GM18873 (cell line): ENCODE results near the gene DCHS1.

Experiments
- ATAC-seq: cut with Tn5 transposase; IDR thresholded peaks from one replicate; pipeline ENCODE4 v1.9.1; 2021; ENCODE audit warnings: mild to moderate bottlenecking, moderate library complexity, moderate number of reproducible peaks; ENCODE audit not compliant: unreplicated experiment, low FRiP score

DCHS1 gene

DNA sequence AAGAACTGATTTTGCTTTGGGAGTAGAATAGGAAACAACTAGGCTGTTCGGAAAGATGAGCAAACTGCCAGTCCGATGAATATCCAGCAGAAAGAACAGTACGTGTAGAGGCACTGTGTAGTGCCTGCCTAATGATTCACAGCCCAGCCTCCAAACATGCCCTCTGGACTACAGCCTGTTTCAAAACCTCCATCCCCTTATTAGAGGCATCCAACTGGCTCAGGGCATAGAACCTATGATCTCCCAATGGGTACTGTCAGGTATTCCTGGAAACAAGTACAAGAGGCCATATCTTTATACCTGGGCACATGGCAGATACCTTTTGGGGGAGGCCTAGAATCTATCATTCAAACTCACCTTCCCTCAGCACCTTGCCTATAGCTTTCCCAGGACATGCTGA, 57.1 kb downstream of the DCHS1 start:
- ATAC-seq = no peak

DNA sequence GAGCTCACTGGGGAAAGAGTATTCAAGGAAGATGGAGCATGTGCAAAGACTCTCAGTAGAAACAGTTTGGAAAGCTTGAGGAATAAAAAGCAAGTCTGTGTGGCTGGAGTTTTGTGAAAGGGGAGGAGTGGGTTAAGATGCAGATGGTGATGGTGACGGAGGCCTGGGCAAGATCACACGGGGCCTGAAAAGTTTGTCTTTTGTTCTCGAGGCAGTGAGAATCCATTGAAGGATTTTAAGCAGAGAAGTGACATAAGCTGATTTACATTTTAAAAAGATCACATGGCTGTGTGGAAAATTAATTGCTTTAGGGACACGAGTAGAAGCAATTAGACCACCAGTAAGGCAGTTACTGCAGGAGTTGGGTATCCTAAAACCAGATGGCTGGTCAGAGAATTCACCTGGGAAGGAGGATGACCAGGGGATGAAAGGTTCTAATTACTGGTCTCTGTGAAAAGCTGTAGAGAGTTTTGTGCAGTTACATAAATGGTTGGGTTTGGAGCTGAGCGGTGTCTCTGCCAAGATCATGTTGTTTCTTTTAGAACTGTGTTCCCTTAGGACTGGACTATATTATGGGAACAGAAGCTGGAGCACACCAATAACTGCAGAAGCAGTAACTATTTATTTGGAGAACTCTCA, 59.3 kb downstream of the DCHS1 start:
- no peak for ATAC-seq

DNA sequence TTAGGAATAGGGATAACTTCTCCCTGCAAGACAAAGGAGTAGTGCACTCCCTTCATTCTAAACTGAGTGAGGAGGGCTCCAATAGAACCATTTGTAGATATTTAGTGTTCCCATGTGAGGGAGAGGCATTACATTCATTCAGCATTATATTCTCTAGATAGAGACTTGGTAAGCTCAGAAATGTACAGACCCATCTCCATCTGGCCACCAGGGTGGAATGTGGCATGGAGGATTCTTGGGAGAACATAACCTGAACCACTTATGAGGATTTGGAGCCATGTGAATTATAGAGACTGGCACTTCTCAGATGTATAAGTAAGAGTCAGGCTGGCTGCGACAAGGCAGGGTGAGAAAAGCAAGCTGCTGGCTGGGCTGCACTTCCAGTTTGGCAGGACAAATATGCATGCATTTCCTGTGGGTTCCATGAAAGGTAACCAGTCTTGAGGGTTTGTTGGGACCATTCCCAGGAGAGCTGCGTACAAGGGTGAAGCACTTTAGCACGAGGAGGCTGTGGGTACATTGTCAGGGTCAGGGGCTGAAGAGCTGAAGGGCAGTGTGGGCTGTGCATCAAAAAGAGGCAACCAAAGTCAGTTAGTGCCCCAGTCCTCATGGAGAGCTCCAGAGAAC, 61.4 kb downstream of the DCHS1 start:
- no peak for ATAC-seq

DNA sequence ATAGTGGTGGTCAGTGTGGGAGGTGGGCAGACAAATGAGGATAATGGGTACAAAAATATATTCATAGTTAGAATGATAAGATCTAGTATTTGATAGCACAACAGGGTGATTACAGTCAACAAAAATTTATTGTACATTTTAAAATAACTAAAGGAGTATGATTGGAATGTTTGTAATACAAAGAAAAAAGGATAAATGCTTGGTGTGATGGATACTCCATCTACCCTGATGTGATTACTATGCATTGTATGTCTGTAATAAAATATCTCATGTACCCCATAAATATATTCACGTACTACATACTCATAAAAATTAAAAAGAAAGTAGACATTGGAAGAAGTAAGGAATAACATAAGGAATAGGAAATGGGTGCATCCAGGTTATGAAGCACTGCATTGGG, 67.6 kb downstream of the DCHS1 start:
- ATAC-seq = no peak

DNA sequence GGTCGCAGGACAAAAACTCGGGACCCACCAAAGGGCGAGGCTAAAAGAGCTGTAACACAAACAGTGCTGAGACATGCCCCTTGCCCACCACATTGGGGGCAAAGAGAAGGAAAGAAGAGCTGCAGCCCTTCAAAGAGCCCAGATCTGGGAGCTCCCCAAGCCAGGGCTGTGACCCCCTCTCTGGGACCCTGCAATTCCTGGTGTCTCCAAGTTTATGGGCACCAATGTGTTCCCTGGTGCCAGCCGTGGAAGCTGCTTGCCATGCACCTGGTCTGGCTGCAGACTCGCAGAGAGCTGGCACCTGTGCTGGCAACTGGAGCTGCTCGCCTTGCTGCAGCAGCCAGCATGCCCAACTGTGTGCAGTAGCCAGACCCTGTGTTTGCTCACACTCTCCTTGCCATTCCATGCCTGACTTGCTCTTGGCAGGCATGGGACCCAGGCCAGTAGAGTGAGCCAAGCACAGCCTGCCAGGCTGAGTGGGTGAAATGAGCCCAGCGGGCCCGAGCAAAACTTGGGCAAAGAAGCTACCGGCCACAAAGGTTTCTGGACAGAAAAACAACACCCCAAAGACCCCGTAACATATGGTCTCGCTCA, 68.2 kb downstream of the DCHS1 start:
- ATAC-seq = no peak

DNA sequence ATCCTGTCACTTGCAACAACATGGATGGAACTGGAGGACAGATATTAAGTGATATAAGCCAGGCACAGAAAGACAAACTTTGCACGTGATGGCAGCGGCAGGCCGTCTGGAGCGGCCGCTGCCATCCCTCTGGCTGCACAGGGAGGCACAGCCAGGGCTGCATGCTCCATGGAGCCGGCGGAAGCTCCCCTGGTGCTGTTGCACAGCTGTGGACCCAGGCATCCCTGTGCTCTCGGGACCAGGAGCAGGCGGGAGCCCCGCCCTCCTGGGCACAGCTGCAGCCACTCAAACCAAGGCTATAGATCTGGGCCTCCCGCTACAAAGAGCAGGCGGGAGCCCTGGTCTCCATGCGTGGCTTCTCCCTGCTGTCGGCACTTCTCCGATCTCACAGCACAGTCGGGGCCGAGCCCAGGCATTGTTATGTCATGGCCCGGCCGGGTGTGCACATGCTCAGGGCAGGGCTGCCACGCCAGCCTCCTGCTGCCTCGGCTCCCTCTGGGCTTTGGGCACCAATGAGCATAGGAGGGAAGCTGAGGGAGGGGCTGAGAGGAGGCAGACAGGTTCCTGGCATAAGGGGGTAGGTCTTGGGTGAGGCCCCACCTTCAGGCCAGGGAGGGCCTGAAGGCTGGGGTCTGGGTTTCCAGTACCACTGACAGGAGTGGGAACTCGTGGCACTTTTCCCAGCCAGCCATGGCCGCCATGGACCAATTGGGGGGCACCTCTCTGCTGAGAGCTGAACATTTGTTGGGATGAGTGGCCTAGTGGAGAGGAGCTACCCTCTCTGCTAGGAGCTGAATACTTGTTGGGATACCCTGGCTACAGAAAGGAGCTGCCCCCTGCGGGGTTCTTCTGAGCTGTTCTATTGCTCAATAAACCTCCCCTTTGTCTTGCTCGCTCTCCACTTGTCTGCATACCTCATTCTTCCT, 68.9 kb downstream of the DCHS1 start:
- ATAC-seq = no peak

DNA sequence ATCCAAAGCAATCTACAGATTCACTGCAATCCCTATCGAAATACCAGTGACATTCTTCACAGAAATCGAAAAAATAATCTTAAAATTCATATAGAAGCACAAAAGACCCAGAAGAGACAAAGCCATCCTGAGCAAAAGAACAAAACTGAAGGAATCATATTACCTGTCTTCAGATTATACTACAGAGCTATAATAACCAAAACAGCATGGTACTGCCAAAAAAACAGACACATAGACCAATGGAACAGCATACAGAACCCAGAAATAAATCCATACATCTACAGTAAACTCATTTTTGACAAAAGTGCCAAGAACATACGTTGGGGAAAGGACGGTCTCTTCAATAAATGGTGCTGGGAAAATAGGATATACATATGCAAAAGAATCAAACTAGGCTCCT, 71.1 kb downstream of the DCHS1 start:
- ATAC-seq = no peak

DNA sequence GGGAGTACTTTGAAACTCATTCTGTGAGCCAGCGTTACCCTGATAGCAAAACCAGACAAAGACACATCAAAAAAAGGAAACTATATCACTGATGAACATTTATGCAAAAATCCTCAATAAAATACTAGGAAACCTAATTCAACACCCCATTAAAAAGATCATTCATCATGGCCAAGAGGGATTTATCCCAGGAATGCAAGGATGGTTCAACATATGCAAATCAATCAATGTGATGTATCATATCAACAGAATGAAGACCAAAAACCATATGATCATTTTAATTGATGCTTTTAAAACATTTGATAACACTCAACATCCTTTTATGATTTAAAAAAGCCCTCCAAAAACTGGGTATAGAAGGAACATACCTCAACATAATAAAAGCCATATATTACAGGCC, 72.0 kb downstream of the DCHS1 start:
- ATAC-seq = no peak

DNA sequence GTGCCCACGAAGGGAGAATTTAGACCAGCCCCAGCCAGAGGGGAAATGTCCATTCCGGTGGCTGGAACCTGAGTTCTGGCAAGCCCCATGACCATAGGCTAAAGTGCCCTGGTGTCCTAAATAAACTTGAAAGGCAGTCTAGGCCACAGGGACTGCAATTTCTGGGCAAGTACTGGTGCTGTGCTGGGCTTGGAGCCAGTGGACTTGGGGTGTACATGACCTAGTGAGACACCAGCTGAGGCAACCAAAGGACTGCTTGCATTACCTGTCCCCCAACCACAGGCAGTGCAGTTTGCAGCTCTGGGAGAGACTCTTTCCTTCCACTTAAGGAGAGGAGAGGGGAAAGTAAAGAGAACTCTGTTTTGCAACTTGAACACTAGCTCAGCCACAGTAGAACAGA, 75.9 kb downstream of the DCHS1 start:
- no peak for ATAC-seq

DNA sequence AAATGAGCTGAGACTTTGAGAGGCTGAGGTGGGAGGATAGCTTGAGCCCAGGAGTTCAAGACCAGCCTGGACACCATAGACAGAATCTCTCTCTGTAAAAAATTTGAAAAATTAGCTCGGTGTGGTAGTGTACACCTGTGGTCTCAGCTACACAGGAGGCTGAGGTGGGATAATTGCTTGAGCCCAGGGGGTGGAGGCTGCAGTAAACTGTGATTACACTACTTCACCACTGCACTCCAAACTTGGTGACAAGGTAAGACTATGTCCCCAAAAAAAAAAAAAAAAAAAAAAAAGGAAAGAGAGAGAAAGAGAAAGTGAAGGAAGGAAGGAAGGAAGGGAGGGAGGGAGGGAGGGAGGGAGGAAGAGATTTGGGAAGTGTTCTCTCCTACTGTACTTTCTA, 77.5 kb downstream of the DCHS1 start:
- no peak for ATAC-seq

DNA sequence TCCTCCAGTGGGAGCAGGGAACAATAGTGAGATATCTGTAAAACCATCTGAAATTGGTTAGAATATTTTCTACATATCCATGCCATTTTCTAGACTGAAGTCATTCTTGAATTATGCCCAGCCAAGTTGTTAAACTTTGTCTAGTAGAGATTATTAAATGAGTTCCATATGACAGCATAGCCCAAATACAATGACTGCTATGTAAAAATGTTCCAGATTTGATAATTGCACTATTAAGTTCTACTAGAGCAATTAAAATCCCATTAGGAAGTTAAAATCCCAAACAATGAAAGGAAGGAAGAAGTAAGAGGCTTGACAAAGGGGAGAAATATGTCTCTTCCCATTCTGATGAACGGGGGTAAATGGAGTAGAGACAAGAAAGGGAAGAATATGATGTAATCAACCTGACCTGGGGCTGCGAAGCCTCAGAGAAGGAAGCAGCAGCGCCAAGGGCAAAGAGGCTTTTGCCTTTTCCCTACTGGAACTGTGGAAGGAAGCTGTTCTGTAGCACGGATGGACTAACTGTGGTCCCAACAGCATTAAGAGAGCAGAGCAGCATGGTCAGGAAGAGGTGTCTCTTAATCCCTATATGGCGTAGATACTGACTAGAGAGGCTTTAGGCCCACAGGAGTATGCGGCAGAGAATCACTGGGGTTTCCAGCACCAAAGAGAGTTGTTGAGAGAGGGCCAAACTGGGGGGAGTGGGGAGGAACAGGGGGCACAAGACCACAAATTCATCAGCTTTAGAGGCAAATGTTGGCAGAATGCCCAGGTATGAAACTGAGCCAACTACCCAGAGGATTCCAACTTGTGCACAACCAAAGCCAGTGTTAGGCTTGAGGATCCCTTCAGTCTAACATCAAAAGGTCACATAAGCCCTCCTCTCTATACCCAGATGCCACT, 78.9 kb downstream of the DCHS1 start:
- no peak for ATAC-seq

DNA sequence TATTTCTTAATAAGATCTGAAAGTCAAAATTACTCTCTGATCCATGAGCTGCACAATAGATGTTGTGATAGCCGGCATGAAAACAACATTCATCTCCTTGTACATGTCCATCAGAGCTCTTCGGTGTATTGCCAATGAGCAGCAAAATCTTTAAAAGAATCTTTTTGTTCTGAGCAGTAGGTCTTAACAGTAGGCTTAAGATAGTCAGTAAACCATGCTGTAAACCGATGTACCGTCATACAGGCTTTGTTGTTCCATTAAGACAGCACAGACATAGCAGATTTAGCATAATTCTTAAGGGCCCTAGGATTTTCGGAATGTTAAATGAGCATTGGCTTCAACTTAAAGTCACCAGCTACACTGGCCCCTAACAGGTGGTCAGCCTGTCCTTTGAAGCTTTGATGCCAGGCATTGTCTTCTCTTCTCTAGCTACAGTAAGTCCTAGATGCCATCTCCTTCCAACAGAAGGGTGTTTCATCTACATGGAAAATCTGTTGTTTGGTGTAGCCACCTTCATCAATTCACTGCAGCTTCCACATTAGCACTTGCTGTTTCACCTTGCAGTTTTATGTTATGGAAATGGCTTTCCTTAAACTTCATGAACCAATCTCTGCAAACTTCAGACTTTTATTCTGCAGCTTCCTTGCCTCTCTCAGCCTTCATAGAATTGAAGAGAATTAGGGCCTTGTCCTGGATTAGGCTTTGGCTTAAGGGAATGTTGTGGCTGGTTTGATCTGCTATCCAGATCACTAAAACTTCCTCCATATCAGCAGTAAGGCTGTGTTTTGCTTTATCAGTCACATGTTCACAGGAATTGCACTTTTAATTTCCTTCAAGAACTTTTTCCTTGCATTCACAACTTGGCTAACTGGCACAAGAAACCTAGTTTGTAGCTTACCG, 80.5 kb downstream of the DCHS1 start:
- ATAC-seq = no peak

DNA sequence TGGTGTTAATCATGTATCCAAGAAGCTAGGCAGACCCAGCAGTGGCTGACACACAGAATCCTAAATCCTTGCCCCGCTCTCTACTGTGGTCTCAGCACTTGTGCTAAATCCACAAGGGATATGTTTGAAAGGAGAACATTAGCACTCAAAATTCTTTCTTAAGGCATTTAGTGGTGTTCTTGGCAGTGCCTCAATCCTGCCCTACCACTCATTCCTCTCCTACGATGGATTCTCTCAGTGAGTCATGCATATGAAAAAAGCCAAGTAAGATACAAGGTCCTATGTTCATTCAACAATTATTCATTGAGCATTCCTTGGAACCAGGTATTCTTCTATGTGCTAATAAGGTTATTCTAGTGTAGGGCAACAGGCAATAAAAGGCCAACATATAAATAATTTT, 83.4 kb downstream of the DCHS1 start:
- no peak for ATAC-seq

DNA sequence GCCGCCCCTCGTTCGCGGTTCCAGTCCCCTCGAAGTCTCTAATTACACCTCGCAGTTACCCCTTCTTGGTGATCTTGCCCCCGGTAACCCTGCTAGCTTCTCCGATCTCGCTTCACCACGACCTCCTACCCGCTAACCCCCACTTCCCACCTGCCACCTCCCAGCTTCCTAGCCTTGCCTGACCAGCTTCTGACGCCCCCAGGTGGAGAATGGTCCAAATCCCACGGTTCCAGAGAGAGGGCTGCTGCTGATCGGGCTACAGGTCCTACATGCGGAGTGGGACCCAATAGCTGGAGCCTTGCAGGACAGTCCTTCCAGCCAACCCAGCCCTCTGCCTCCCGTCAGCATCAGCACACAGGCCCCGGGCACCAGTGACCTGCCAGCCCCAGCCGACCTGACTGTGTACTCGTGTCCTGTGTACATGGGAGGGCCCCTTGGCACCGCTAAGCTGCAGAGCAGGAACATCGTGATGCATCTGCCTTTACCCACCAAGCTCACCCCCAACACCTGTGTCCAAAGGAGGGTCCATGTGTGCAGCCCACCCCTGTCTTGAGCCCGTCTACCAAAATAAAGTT, 84.1 kb downstream of the DCHS1 start:
- ATAC-seq = no peak
